Smooth muscle cell (in vitro differentiated cells): ENCODE results near the gene GAS7. TPM values are rescaled to one million over a fixed set of nuclear protein-coding genes. Genes with fewer than 3 reads are reported as not detected.

Experiments used
- DNase-seq: peaks from one replicate; lab custom pipeline; 2025; ENCODE audit not compliant: unreplicated experiment; lab: John Stamatoyannopoulos, UW
- H2AFZ ChIP-seq: fragments of 200-600 bp; sonication (generic); 2 replicates; pipeline ENCODE4 v1.6.0; 2016; ENCODE audit warnings: antibody characterized with exemption, low read depth, mild to moderate bottlenecking
- H3F3A ChIP-seq: fragments of 200-600 bp; sonication (generic); 2 replicates; pipeline ENCODE4 v1.6.0; 2017; ENCODE audit warnings: antibody characterized with exemption, low read depth
- H3K27ac ChIP-seq: fragments of 200-600 bp; sonication (generic); 2 replicates; pipeline ENCODE4 v1.5.1; 2016; ENCODE audit warnings: low read depth, mild to moderate bottlenecking
- H3K27me3 ChIP-seq: fragments of 200-600 bp; sonication (generic); 2 replicates; pipeline ENCODE4 v1.6.1; 2016; ENCODE audit warnings: low read depth, mild to moderate bottlenecking
- H3K36me3 ChIP-seq: fragments of 200-600 bp; sonication (generic); 2 replicates; pipeline ENCODE4 v1.5.1; 2016; ENCODE audit warnings: low read depth
- H3K4me1 ChIP-seq: fragments of 200-600 bp; sonication (generic); 2 replicates; pipeline ENCODE4 v1.5.1; 2016; ENCODE audit warnings: low read depth
- H3K4me2 ChIP-seq: fragments of 200-600 bp; sonication (generic); 2 replicates; pipeline ENCODE4 v1.6.0; 2016; ENCODE audit warnings: mild to moderate bottlenecking
- H3K4me3 ChIP-seq: fragments of 200-600 bp; sonication (generic); 2 replicates; pipeline ENCODE4 v1.5.1; 2016; ENCODE audit warnings: mild to moderate bottlenecking
- H3K79me2 ChIP-seq: fragments of 200-600 bp; sonication (generic); 2 replicates; pipeline ENCODE4 v1.6.0; 2016; ENCODE audit warnings: low read depth, mild to moderate bottlenecking
- H3K9ac ChIP-seq: fragments of 200-600 bp; sonication (generic); 2 replicates; pipeline ENCODE4 v1.6.0; 2016; ENCODE audit warnings: low read depth
- H3K9me3 ChIP-seq: fragments of 200-600 bp; sonication (generic); replicated peaks from 2 replicates; pipeline ENCODE4 v1.5.1; 2016; ENCODE audit warnings: low read depth
- H4K20me1 ChIP-seq: fragments of 200-600 bp; sonication (generic); 2 replicates; pipeline ENCODE4 v1.6.0; 2016; ENCODE audit warnings: low read depth
- CTCF ChIP-seq: fragments of 200-600 bp; sonication (generic); IDR thresholded peaks from 2 replicates; pipeline ENCODE4 v1.5.1; 2017; ENCODE audit warnings: borderline replicate concordance, mild to moderate bottlenecking, antibody characterized with exemption; ENCODE audit not compliant: insufficient read depth, poor library complexity, severe bottlenecking
- WGBS: methylation state at CpG from one replicate; pipeline ENCODE4 v1.1.7; 2016; ENCODE audit warnings: low lambda C conversion rate; 5-methylcytosine and 5-hydroxymethylcytosine counted together
- polyA plus RNA-seq: library from polyadenylated mRNA; unstranded; fragments of >200 nt; fragmentation: Nextera tagmentation; extraction: Ambion mirVana; gene quantifications from 2 replicates; pipeline ENCODE4 v1.2.1, GENCODE V29; 2016
- total RNA-seq: library from RNA; depleted of rRNA; stranded (reverse); fragments of >200 nt; gene quantifications from 2 replicates; pipeline ENCODE4 v1.2.3, GENCODE V29; 2014

The GAS7 gene
- total and polyA plus RNA-seq, 2 experiments from 2014 or later, result 86.8 to 103 TPM

DNA sequence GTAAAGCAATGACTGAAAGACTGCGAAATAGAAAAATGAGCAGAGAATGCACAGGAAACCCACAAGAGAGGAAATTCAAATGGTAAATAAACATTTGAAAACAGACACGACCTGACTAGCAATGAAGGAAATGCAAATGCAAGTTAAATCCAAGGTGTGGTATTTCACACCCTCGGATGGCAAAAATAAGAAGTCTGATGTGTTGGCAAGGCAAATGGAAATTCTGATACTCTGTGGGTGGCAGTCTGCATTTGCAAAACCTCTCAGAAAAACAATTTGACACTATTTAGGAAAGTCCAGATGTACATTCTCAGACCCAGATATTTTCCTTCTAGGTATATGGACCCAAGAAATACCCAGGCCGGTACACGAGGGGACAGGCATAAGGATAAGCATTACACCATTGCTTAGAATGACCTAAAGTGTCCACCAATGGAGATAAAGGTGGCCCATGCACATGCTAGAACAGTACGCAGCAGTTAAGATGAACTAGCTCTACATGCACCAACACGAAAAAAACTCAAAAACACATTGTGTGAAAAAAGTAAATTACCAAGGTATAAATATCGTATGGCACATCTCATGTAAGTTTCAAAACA, 116.7 kb downstream of the GAS7 start:
- TF ChIP-seq CTCF, result no peak
- peaks cover 4% of the 10 kb centered on the region for H3F3A ChIP-seq
- H3K27me3 ChIP-seq, result no peaks in the 10 kb centered on the region
- no peak overlapping the region for H3K9ac ChIP-seq
- peaks cover 96% of the 10 kb centered on the region for H3K79me2 ChIP-seq
- no peaks in the 10 kb centered on the region for H3K9me3 ChIP-seq
- H4K20me1 ChIP-seq, result peaks cover 100% of the 10 kb centered on the region
- H3K27ac ChIP-seq, result no peak overlapping the region
- WGBS, result 73% methylated on average over 8 of the region's 8 CpGs
- no peak overlapping the region for H3K4me3 ChIP-seq
- H2AFZ ChIP-seq, result no peak overlapping the region
- H3K4me1 ChIP-seq, result peaks cover 4% of the 10 kb centered on the region
- H3K4me2 ChIP-seq, result no peak overlapping the region
- no peak for DNase-seq
- no peaks in the 10 kb centered on the region for H3K36me3 ChIP-seq

GRCh38 chr17:10077561-10078299, 120.7 kb downstream of the GAS7 start:
- no peak for TF ChIP-seq CTCF
- no peak overlapping the region for H2AFZ ChIP-seq
- H3K9ac ChIP-seq, result no peak overlapping the region
- no peaks in the 10 kb centered on the region for H3K27me3 ChIP-seq
- no peak for DNase-seq
- no peak overlapping the region for H3K4me3 ChIP-seq
- no peaks in the 10 kb centered on the region for H3K36me3 ChIP-seq
- H3K4me1 ChIP-seq, result no peaks in the 10 kb centered on the region
- peak overlapping the region; percentile 30 for H3K27ac ChIP-seq
- no peak overlapping the region for H3K4me2 ChIP-seq
- no peaks in the 10 kb centered on the region for H3F3A ChIP-seq
- peaks cover 96% of the 10 kb centered on the region for H3K79me2 ChIP-seq
- peaks cover 98% of the 10 kb centered on the region for H4K20me1 ChIP-seq
- no peaks in the 10 kb centered on the region for H3K9me3 ChIP-seq
- WGBS, result 55% methylated on average over 4 of the region's 4 CpGs

DNA sequence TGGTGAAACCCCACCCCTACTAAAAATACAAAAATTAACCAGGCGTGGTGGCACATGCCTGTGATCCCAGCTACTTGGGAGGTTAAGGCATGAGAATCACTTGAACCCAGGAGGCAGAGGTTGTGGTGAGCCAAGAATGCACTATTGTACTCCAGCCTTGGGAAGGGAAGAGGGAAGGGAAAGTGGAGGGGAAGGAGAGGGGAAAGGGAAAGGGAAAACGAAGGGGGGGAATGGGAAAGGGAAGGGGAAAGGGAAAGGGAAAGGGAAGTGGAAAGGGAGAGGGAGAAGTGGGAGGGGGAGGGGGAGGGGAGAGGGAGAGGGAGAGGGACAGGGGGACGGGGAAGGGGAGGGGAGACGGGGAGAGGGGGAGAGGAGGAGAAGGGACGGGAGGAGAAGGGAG, 122.5 kb downstream of the GAS7 start:
- H3F3A ChIP-seq, result no peaks in the 10 kb centered on the region
- no peak overlapping the region for H3K27ac ChIP-seq
- peaks cover 98% of the 10 kb centered on the region for H4K20me1 ChIP-seq
- H3K4me2 ChIP-seq, result no peak overlapping the region
- no peak for DNase-seq
- no peak overlapping the region for H3K4me3 ChIP-seq
- H3K27me3 ChIP-seq, result no peaks in the 10 kb centered on the region
- H2AFZ ChIP-seq, result no peak overlapping the region
- no peaks in the 10 kb centered on the region for H3K36me3 ChIP-seq
- H3K9me3 ChIP-seq, result no peaks in the 10 kb centered on the region
- no peaks in the 10 kb centered on the region for H3K4me1 ChIP-seq
- no peak for TF ChIP-seq CTCF
- no peak overlapping the region for H3K9ac ChIP-seq
- whole genome bisulfite sequencing, result 88% methylated on average over 1 of the region's 5 CpGs
- H3K79me2 ChIP-seq, result peaks cover 96% of the 10 kb centered on the region
